Adrenal gland (tissue), 12 donors: Measurements from ENCODE around the gene ASCC1. TPM values are rescaled to one million over a fixed set of nuclear protein-coding genes. Genes with fewer than 3 reads are reported as not detected.

Experiments
- DNase-seq, 7 donors: peaks; one replicate each; pipeline ENCODE4 v3.0.0-alpha.2; 2019 to 2020
- H3K27ac ChIP-seq, 5 donors: fragments of 200-600 bp; sonication (generic) in 4 of 5; 1 replicate in 3 of 5; 2 replicates in 2 of 5; pipeline versions ENCODE4 v1.5.1 to v1.8.0; 2016 to 2020; ENCODE audit warnings: mild to moderate bottlenecking in 1 of 5
- H3K27me3 ChIP-seq: fragments of 200-600 bp; 2 replicates; pipeline ENCODE4 v1.8.0; 2021
- H3K36me3 ChIP-seq, 2 donors: fragments of 200-600 bp; replicated peaks in 1 of 2; 1 replicate in 1 of 2; 2 replicates in 1 of 2; pipeline versions ENCODE4 v1.5.1 to v1.8.0; 2018 to 2022
- H3K4me1 ChIP-seq, 2 donors: fragments of 200-600 bp; replicated peaks in 1 of 2; 1 replicate in 1 of 2; 2 replicates in 1 of 2; pipeline versions ENCODE4 v1.5.1 to v1.8.0; 2018 to 2021
- H3K4me3 ChIP-seq, 4 donors: fragments of 200-600 bp; sonication (generic) in 3 of 4; one replicate each; pipeline ENCODE4 v1.5.1; 2016 to 2018
- H3K9me3 ChIP-seq, 3 donors: fragments of 200-600 bp; sonication (generic) in 1 of 3; replicated peaks in 1 of 3; 1 replicate in 2 of 3; 2 replicates in 1 of 3; pipeline versions ENCODE4 v1.5.1 to v1.8.0; 2016 to 2021
- CTCF ChIP-seq, 6 experiments: fragments of 450-650 bp in 4 of 6; fragments of 200-600 bp in 2 of 6; sonication (generic) in 1 of 6; IDR thresholded peaks; 1 replicate in 5 of 6; 2 replicates in 1 of 6; pipeline versions ENCODE4 v1.5.1 to v1.8.0; 2016 to 2021; ENCODE audit warnings: antibody characterized with exemption in 6 of 6, mild to moderate bottlenecking in 2 of 6, moderate library complexity in 1 of 6
- POLR2A ChIP-seq, 2 donors: fragments of 450-650 bp; IDR thresholded peaks; one replicate each; pipeline ENCODE4 v1.6.1; 2017; ENCODE audit warnings: antibody characterized with exemption in 2 of 2, mild to moderate bottlenecking in 2 of 2, moderate library complexity in 1 of 2
- WGBS, 4 donors: extraction: QIAGEN DNeasy Blood & Tissue Kit in 2 of 4; methylation state at CpG; one replicate each; pipeline versions ENCODE4 v1.1.5 to v1.1.7; 2013 to 2017; 5-methylcytosine and 5-hydroxymethylcytosine counted together
- intact Hi-C, 2 donors: fragments of 100-400 bp; cut with DNase I; formaldehyde crosslinking; loops; one replicate each; pipeline versions ENCODE4 v1.14.1 to v1.15.0; 2022 to 2023
- polyA plus RNA-seq, 3 donors: library from polyadenylated mRNA; stranded (reverse); fragments of 200-250 nt in 2 of 3; fragments of 350-450 nt in 1 of 3; fragmentation: Illumina TruSeq in 1 of 3; extraction: RNeasy Lipid Tissue Mini Kit (QIAGEN cat#74804) in 1 of 3; gene quantifications; one replicate each; pipeline ENCODE4 v1.2.3, GENCODE V29; 2013 to 2014
- total RNA-seq, 9 donors: library from RNA; depleted of rRNA in 4 of 9; stranded (reverse); fragments of >200 nt in 4 of 9; fragments of 120-200 nt in 1 of 9; fragmentation: NEBNext Ultra II Directional in 1 of 9; extraction: Animal tissue kit (Norgen Biotek cat#: 25700) in 1 of 9; gene quantifications; one replicate each; pipeline versions ENCODE4 v1.1.0 to v1.2.4, GENCODE V29; 2013 to 2023
- donor health status: healthy with polysubstance abuse.
- donor health status: Bipolar disorder and iron deficiency.
- donor health status: DM: yes; HTN: yes; CAD: no.
- donor health status: DM: no; HTN: no; CAD: no.
- donor health status: DM: no; HTN: no; CAD: no.
- donor health status: DM: yes; HTN: yes; CAD: no.

ASCC1 gene
- total and polyA plus RNA-seq, 12 donors = 9.7 to 101 (median 36.7) TPM

- 97 to 98% (median 98%) methylated on average over 3 of the region's 3 CpGs for WGBS, 4 donors
- peaks cover 0 to 4% of the 10 kb centered on the region in 2 donors for H3K36me3 ChIP-seq
- peaks cover 26 to 28% of the 10 kb centered on the region in 2 donors for H3K4me1 ChIP-seq
- no peaks in the 10 kb centered on the region for H3K9me3 ChIP-seq
- intact Hi-C loops = no loop called here
- DNase-seq = no peak
- no peaks in the 10 kb centered on the region for H3K27me3 ChIP-seq
- H3K27ac ChIP-seq = no peak overlapping the region
- H3K4me3 ChIP-seq = no peak overlapping the region
- TF ChIP-seq POLR2A (IDR thresholded peaks at IDR 0.05) (no peak), CTCF (IDR thresholded peaks at IDR 0.05) (no peak)
Measured at GRCh38 chr10:72090326-72090725, 125.8 kb downstream of the ASCC1 start.

DNA sequence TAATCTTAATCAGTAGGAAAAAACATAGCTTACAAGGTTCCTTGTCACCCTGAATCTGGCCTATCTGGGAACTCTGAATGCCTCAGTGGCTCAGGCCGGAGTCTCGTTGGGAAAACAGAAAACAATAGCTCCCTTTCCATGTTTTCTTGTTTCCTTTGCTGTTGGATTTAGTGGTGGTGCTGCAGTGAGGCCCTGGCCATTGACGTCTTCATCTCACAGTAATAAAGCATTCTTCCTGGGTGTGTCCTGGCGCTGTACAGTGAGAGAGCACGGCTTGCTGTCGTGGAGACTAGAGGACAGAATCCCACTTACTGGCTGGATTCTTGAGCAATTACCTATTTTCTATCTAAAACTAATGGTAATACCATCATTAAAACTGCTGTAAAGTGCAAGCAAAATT lies 126.5 kb downstream of the ASCC1 start:
- peak in 1 of 7 donors; percentile 73 for DNase-seq
- Histone ChIP-seq H3K9me3 (no peaks in the 10 kb centered on the region), H3K4me3 (no peak overlapping the region), H3K27me3 (no peaks in the 10 kb centered on the region), H3K27ac (peak overlapping the region in 1 of 5 donors; percentile 85), H3K36me3 (peaks cover 0 to 4% of the 10 kb centered on the region in 2 donors), H3K4me1 (peaks cover 26 to 28% of the 10 kb centered on the region in 2 donors)
- TF ChIP-seq CTCF (IDR thresholded peaks at IDR 0.05) (no peak), POLR2A (IDR thresholded peaks at IDR 0.05) (no peak)
- 59 to 83% (median 65%) methylated on average over 6 of the region's 6 CpGs for WGBS, 4 donors
- intact Hi-C loops = no loop called here

GRCh38 chr10:72088889-72089575 lies 127.0 kb downstream of the ASCC1 start:
- 78 to 93% (median 81%) methylated on average over 9 to 14 of the region's 14 CpGs for WGBS, 4 donors

More at GRCh38 chr10:72088889-72089575, 127.0 kb downstream of the ASCC1 start:
- TF ChIP-seq CTCF (IDR thresholded peaks at IDR 0.05) (no peak), POLR2A (IDR thresholded peaks at IDR 0.05) (no peak)
- Histone ChIP-seq H3K4me1 (peaks cover 26 to 28% of the 10 kb centered on the region in 2 donors), H3K9me3 (no peaks in the 10 kb centered on the region), H3K27me3 (no peaks in the 10 kb centered on the region), H3K4me3 (no peak overlapping the region), H3K36me3 (peaks cover 0 to 4% of the 10 kb centered on the region in 2 donors), H3K27ac (peak overlapping the region in 1 of 5 donors; percentile 85)
- intact Hi-C loops = no loop called here
- DNase-seq = peak in 1 of 7 donors; percentile 85
